H4 (cell line): ENCODE results near the gene LYZL4. TPM values are rescaled to one million over a fixed set of nuclear protein-coding genes. Genes with fewer than 3 reads are reported as not detected.
A peak's percentile ranks its signal among the peaks of the same experiment; 100 is the strongest.

Source experiments
- DNase-seq: peaks from one replicate; pipeline ENCODE4 v3.0.0-alpha.2; 2015; ENCODE audit warnings: low spot score
- total RNA-seq: library from RNA; depleted of rRNA; stranded (reverse); fragments of >200 nt; shearing (Covaris generic); gene quantifications from 2 replicates; pipeline ENCODE4 v1.2.3, GENCODE V29; 2014

The LYZL4 gene
- total RNA-seq, 1 experiment from 2014 or later, result not detected

DNA sequence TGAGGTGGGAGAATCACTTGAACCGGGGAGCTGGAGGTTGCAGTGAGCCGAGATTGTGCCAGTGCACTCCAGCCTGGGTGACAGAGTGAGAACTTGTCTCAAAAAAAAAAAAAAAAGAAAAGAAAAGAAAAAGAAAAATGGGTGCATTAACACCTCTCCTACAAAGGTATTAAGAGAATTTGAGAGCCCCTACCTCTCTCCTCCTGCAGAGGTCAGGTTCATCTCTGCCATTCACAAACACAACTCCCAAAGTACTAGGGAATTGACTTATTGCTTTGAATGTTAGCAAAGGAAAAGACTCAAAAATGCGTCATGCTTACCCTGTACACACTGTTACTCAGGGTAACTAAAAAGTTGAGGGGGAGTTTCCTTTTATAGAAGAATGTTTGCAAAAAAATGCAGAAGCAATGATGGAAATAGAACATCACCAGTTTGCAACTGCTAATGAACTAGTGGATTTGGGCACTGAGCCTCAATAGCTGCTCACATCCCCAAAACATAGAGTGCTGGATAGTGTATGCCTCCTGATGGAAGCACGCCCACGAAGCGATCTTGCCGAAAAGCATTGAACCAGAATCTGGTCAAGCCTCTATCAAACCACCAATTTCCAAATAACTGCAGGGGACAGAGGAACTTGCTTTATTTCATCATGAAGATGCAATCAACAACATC is 15.5 kb upstream of the LYZL4 start:
- no peak for DNase-seq

DNA sequence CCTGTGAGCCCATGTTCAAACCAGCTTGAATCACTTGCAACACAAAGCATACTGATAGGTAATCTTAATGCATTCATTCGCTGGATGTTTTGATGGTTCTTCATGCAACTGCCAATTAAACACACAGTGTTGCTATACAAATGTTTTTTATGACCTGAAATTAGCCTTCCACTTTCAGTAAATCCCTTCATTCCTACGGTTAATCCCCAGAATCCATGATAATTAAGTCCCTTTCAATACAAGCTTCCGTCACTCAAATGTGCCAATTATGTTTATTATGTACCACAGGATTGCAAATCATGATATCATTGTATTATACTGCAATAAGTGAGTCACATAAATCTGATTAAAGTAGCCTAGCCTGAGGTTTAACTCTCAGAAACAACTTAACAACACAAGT is 14.5 kb upstream of the LYZL4 start:
- no peak for DNase-seq

DNA sequence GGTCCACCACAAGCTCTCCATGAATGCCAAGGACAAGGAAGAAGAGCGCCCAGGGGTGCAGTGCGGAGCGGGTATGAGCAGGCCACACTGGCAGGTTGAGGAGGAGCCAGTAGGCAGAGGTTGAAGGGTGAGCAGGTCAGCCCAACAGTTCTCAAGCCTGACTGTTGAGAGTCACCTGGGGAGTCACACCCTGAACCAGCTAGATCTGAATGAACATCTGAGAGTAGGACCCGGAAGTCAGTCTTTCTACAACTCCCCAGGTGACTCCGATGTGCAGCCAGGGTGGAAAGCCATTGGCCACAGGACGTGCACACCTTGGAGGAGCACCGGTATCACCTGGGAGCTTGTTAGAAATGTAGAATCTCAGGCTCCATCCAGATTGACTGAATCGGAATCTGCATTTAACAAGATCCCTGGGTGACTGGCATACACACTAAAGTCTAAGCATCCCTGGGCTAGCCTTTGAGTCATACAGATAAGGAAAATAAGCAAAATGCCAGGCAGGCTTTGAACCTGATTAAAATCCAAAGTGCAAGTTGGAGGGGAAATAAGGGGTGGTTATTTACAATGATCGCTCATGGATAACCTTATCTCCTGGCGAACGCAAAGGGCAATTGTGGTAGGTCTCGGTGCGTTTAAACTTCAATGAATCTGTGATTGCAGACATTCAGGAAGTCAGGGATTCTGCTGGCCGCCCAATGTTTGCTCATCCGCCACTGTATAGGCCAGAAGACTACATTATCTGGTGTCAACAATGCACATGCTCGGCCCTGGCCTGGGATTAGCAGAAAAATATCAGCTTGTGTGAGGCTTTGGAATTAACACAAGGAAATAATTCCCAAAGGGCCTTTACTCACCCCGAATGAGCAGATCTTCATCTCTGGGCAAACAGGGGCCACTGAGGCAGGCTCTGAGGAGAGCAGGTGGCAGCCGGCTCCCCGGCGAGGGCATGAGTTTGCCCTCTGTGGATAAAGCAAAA is 11.7 kb upstream of the LYZL4 start:
- no peak for DNase-seq

GRCh38 chr3:42419563-42419962 is 9.2 kb upstream of the LYZL4 start:
- DNase-seq, result no peak

DNA sequence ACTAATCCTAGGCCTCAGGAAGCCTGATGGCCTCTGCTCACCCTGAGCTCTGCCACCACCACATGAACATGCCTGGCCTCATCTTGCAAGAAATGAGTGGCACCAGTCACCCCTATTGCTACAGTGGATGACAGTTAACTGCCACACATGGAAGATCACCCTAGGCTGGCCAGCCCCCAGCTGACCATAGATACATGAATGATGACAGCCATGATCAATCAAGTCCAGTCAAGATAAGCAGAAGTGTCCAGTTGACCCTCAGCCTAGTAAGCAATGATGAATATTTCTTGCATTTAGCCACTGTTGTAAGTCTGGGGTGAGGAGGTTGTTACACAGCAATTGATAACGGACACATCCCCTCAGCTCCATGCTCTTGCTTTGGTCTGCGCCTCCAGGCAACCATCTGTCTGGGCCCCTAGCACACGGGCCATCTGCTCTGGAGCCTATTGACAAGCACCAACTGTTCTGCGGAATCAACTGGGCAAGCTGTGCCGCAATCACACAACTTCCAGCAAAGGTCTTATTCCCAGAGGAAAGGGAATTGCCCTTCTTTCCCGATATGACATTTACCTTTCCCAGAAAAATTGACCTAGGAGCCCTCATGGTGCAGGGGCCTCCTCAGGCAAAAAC is 2.2 kb upstream of the LYZL4 start:
- DNase-seq, result no peak

GRCh38 chr3:42411429-42411828 is 1.0 kb upstream of the LYZL4 start:
- DNase-seq, result no peak

GRCh38 chr3:42408156-42408555 is 2.3 kb downstream of the LYZL4 start:
- no peak for DNase-seq

GRCh38 chr3:42406727-42407450 is 3.5 kb downstream of the LYZL4 start:
- DNase-seq, result no peak

GRCh38 chr3:42405857-42406256 is 4.6 kb downstream of the LYZL4 start:
- no peak for DNase-seq

DNA sequence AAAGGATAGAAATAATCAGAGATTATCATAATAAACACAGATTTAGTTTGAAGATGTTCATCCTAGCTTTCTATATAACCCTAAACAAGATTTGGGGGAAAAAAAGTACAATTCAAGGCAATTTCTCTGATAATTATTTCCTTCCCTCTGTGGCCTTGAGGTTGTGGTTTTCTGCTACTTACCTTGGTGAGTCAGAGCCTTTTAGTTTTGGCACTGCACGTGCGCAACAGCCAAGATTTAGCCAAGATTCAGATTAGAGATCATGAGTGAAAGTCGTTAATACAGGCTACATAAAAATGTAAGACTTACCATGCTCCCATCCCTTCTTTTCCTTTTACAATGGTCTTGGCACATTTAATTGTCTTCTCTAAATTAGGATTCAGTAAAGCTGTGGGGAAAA is 6.7 kb downstream of the LYZL4 start:
- DNase-seq, result peak; percentile 20

DNA sequence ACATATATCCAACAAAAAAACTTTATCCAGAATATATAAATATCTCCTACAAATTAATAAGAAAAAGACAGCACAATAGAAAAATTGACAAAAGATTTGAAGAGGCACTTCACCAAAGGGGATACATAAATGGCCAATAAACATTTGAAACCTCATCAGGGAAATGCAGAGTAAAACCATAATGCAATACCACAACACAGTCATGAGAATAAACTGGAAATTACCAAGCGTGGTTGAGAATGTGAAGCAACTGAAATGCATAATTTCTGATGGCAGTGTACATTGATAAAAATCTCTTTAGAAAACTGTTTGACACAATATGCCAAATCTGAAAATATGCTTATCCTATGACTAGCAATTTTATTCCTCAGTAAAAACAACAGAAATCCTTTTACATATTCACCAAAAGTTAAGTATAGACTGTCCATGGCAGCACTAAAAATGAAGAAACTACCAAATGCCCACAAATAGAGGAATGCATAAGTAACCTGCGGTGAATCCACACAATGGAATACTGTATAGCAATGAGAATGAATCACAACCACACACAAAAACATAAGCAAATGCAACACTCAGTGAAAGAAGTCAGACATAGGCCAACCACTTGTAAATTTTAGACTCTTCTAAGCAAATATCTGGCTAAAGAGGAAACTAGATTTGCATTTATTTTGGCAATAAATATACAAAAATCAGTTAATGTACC is 7.9 kb downstream of the LYZL4 start:
- DNase-seq, result no peak

DNA sequence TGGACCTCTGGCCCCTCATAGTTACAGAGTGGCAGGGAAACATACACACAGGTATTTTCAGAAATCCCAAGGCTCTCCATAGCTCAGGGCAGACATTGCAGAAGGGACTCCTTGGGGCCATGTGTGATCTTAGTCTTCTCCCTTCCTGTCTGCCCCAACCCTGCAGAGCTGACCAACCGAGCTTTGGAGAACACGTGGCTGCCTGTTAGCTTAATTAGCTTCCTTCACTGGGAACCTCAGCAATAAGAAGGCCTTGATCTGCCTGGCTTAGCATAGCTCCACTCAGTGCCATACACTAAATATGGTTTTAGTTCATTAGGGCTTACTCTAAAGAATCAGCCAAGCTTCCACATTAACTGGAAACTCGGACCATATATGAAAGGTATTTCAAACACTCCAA is 12.3 kb downstream of the LYZL4 start:
- DNase-seq, result no peak

- no peak for DNase-seq
Measured at GRCh38 chr3:42397644-42398043, 12.8 kb downstream of the LYZL4 start.

GRCh38 chr3:42394579-42395288 is 15.7 kb downstream of the LYZL4 start:
- no peak for DNase-seq

DNA sequence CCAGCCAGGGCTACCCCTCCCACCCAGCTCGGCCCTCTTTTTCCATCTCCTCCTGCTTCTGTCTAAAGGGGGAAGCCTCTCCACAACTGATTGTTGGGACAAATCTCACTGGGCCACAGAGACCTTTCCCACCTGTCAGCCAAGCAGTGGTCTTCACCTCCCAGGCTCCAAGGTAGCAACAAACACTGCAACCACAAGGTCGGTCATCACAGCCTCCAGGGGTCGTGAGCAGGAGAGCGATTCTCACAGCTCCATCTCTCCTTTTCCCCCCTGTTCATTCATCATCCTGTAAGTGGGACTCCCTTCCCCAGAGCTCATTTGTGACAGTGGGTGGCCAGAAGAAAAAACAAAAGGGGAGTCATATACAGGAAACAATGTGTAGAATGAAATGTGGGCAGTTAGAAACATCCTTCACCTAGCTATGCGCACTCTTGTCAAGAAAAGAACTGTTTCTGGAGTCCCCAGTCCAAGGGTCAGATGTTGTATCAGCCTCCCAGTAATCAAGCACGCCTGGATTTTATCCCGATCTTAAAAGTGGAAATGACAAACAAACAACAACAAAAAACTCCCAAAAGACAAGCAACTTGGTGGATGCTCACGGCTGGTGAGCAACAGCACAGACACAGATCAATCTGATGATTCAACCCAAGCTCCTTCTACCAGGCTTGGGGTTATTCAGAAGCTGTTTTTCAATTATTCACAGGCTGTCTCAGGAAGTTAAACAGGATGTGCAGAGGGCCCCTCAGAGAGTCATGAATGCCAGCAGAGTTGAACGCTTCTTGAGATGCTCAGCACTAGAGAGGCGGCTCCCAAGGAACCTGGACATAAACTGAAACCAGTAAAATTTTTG is 22.4 kb downstream of the LYZL4 start:
- no peak for DNase-seq

- no peak for DNase-seq
Measured at GRCh38 chr3:42381551-42382082, 28.8 kb downstream of the LYZL4 start.

GRCh38 chr3:42377681-42378080 is 32.7 kb downstream of the LYZL4 start:
- DNase-seq, result no peak

GRCh38 chr3:42376344-42376798 is 34.0 kb downstream of the LYZL4 start:
- DNase-seq, result peak; percentile 83

DNA sequence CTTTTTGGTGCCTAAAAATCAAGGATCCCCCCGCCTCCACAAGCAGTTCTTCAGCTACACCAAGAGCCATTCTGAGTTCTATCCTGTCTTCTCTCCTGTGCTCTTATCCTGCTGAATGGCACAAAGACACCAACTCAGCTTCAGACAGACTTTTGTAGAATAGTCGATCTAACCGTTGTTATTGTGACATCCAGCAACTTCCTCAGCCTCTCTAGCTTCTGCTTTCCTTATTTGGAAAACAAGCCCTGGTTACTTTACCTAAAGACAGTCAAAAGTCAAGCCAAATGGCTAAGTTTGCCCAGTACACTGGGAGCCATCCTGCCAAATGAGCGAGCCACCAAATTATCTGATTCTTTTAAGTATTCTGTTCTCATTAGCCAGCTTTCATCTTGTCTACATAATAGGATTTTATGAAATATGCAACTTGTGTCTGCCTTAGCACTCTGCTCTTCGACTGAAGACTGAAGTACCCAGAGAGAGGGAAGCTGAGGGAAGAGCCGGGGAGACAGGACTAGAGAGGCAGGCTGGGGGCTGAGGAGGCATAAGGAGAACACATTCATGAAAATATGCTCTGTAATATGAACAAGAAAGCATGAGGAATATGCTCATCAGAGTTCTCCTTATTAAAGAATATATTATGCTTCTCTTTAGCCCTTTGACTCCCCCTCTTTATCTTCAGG is 35.1 kb downstream of the LYZL4 start:
- no peak for DNase-seq
